Hematopoietic multipotent progenitor cell treated with erythropoietin and hydrocortisone succinate and interleukin-3 and kit ligand, for 17 days (in vitro differentiated cells): Measurements from ENCODE around the gene GBP3.
"Not testable (repeated sequence)": the region's sequence is repeated elsewhere in the genome, so short reads cannot be mapped to it uniquely, and the experiment has no call there.

Experiments
- DNase-seq: peaks from one replicate; pipeline ENCODE4 v3.0.0-alpha.2; 2015; ENCODE audit warnings: low spot score

GBP3 gene

DNA sequence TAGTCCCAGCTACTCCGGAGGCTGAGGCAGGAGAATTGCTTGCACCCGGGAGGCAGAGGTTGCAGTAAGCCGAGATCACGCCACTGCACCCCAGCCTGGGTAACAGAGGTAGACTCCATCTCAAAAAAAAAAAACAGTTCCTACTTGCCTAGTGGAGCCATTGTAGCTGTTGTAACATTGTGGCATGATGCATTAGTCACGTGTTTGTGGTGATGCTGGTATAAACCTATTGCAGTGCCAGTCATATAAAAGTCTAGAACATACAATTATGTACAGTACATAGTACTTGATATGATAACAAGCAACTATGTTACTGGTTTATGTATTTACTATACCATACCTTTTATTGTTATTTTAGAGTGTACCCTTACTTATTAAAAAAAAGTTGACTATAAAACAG, 46.4 kb downstream of the GBP3 start:
- DNase-seq = no peak

DNA sequence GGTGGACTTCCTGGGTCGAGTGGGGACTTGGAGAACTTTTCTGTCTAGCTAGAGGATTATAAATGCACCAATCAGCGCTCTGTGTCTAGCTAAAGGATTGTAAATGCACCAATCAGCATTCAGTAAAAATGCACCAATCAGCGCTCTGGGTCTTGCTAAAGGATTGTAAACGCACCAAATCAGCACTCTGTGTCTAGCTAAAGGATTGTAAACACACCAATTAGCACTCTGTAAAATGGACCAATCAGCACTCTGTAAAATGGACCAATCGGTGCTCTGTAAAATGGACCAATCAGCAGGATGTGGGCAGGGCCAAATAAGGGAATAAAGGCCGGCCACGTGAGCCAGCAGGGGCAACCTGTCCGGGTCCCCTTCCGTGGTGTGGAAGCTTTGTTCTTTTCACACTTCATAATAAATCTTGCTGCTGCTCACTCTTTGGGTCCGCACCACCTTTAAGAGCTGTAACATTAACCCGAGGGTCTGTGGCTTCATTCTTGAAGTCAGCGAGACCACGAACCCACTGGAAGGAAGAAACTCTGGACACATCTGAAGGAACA, 48.0 kb downstream of the GBP3 start:
- not testable (repeated sequence) for DNase-seq

- DNase-seq = peak; percentile 62
Measured at GRCh38 chr1:88973520-88974137, 49.0 kb downstream of the GBP3 start.

- DNase-seq = no peak
Measured at GRCh38 chr1:88961647-88962275, 60.9 kb downstream of the GBP3 start.

DNA sequence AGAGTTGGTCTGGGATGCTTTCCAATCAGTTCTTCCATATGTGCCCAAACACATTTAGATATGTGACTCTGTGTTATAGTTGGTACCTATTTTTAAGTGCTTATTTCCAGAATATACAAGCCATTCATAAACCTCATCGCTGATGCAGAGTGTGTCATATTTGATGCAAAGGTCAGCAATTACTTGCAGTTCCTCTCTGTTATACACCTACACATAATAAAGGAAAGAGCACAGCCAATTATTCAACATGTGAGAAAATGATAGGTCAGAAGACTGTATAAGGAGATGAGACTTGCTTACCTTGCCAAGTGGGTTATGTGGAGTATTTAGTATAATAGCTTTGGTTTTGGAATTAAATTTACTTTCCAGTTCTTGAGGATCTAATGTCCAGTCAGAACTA, 61.6 kb downstream of the GBP3 start:
- no peak for DNase-seq
